Measurements from ENCODE around the gene DEPDC4. TPM values are rescaled to one million over a fixed set of nuclear protein-coding genes. Genes with fewer than 3 reads are reported as not detected.

Gene DEPDC4
- total and polyA plus RNA-seq, 2 of the 4 experiments (the other 2 are of a cell fraction), result 0.72 to 0.79 TPM

GRCh38 chr12:100200463-100201181 lies 66.3 kb downstream of the DEPDC4 start, which contains the start of gene ACTR6 (continued):
- TF ChIP-seq CTCF (conservative IDR thresholded peaks at IDR 0.05; ENCODE audit: low read depth, low read length) (no peak; the same call in 1 of the 2 replicates), MAZ (IDR thresholded peaks at IDR 0.05; ENCODE audit: borderline replicate concordance, low read depth, low read length) (no peak)

Measured in IMR-90 (cell line).